GM10266 (cell line): ENCODE measurements around the gene FOXF1.
A peak's percentile ranks its signal among the peaks of the same experiment; 100 is the strongest.

Experiments used
- DNase-seq: peaks from one replicate; pipeline ENCODE4 v3.0.0; 2012; ENCODE audit errors: extremely low spot score
- CTCF ChIP-seq: IDR thresholded peaks from 2 replicates; pipeline ENCODE4 v1.5.1; 2012; ENCODE audit warnings: mild to moderate bottlenecking, low read depth; ENCODE audit not compliant: control insufficient read depth, insufficient read depth; ENCODE audit errors: missing control alignments

Gene FOXF1

GRCh38 chr16:86514481-86515376 is 4.4 kb downstream of the FOXF1 start:
- no peak for DNase-seq
- TF ChIP-seq CTCF = no peak

DNA sequence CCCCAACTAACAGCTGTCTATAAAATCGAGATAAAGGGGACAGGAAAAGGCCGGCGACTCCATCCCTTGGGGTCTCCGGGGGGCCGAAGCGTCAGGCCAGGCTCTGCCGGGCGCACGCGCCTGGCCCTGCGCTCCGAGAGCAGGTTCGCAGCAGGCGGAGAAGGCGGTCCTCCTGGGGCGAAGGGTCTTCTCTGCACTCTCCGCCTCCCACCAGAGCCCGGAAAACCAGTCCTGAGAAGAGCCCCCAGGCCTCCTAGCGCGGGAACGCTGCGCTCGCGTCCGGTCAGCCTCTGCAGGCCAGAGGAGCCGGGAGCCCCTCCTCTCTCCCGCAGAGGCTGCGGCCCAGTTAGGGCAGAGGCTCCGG is 5.1 kb downstream of the FOXF1 start:
- no peak for TF ChIP-seq CTCF
- no peak for DNase-seq

DNA sequence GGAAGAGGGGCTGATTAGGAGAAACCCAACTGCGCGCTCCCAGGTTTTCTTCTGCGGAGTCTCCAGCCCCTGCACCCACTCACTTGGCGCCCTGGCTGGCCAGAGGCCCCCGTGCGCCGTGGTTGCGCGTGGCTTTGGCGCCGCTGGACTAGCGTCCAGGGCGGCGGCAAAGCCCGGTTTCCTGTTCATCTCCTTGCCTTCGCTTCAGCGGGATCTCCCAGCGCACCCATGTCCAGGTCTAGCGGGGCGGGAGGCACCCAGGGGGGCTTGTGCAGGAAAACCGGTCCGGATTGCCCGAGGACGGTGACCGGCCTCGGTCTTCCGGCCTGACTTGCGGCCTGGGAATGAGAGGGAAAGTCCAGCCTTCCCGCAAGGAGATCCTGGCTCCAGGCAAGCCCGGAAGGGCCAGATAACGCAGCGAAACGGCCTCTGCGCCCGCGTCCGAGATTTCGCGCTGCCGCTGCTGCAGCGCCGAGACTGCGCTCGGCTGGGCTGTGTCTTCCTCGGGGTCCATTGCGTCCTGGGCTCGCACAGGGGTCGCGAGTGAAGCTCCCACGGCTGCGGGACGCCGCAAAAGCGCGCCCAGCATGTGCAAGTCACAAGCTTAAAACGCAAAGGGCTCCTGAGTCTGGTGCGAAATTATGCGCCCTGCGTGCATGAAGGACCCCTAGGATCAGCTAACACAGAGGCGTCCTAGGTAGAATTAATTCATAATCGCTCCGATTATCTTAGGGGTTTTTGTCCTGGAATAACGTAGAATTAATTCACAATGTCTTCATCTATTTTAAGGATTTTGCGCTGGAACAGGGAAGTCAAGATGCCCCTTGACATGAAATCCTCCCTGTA is 5.7 kb downstream of the FOXF1 start:
- TF ChIP-seq CTCF = no peak

DNA sequence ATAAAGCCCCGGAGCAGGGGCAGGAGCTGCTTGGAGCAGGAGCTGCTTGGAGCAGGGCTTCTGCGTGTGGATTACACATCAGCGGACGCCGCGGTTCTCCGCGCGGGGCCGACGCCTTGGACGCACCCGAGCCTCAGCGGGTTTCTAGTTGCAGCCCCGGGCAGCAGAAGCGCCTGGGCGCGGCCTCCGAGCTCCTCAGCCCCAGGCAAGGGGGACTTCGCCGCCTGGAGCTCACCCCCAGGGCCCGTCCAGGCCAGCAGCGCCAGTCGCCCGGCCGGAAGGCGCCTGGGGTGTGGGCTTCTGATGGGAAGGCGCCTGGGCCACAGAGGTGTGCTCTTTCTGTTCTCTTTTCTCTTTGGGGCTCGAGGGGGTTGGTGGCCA is 6.3 kb downstream of the FOXF1 start:
- no peak for TF ChIP-seq CTCF
- no peak for DNase-seq

More for the DNA sequence above, 5.7 kb downstream of the FOXF1 start:
- DNase-seq = no peak

DNA sequence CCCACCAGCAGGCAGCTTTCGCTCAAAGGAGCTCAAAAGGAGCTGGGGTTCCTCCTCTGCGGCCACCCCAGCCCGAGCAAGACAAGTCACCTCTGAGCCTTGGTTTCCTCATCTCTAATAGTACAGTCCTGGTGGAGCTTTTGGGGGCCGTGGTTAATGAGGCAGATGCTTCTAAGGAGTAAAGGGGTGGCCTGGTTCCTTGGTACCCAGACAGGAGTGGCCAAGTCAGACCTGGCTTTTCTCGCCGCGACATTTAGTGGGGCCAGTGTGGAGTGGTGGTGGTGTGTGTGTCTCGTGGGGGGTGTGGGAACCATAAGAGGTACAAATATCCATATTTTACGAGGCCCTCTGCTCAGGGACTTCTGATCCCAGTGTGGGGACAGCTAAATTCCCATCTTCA is 6.7 kb downstream of the FOXF1 start:
- no peak for TF ChIP-seq CTCF
- no peak for DNase-seq

- TF ChIP-seq CTCF = peak; percentile 86
- peak; percentile 81 for DNase-seq
These were observed 7.4 kb downstream of the FOXF1 start for GRCh38 chr16:86517652-86518258.

DNA sequence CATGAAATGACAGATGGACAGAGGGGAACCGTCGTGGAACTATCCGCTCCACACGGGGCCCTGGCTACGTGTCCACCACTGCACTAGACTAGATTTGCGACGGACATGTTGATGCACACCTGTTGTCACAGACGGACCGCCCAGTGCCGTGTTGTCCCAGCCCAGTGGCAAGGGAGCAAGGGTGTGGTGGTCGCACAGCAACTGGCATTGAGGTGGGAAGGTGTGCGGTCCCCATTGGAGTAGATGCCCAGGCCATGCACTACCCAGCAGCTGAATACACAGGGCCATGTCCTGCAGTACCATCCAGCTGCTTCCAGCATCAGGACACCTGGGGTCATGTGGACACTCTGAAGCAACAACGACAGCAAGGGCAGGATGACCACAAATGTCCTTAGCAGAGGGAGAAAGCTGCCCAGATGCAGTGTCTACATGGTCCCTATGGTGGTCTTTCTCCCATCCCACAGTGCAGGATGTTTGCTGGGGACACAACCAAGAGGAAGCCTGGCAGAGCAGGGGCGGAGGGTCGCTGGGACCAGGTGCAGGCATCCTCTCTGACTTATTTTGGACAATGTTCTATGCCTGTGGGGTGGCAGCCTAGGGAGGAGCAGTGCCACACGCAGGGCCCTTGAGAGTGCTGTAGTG is 8.8 kb downstream of the FOXF1 start:
- TF ChIP-seq CTCF = no peak
- no peak for DNase-seq
